SK-N-SH treated with all-trans-retinoic acid at 6 μM for 48 hours (cell line): ENCODE data around the gene KIAA1328.

ENCODE experiments used
- ATAC-seq: fragments of 200-7000 bp; cut with Tn5 transposase; 3 replicates; pipeline ENCODE4 v1.9.1; 2020; ENCODE audit warnings: mild to moderate bottlenecking, moderate library complexity
- ARNTL ChIP-seq: fragments of 450-650 bp; formaldehyde crosslinking; IDR thresholded peaks from 2 replicates; pipeline ENCODE4 v1.5.0; 2020; ENCODE audit warnings: low read depth, mild to moderate bottlenecking, moderate library complexity, borderline replicate concordance
- CREB5 ChIP-seq: fragments of 250-450 bp; sonication (Bioruptor Pico); IDR thresholded peaks from 2 replicates; pipeline ENCODE4 v1.5.1; 2020; ENCODE audit warnings: low read depth, mild to moderate bottlenecking, moderate library complexity
- CSDC2 ChIP-seq: fragments of 250-450 bp; sonication (Bioruptor Pico); IDR thresholded peaks from 2 replicates; pipeline ENCODE4 v1.5.0; 2020; ENCODE audit warnings: mild to moderate bottlenecking, moderate library complexity
- GLIS3 ChIP-seq: fragments of 250-450 bp; sonication (Bioruptor Pico); IDR thresholded peaks from 2 replicates; pipeline ENCODE4 v1.5.0; 2020; ENCODE audit warnings: mild to moderate bottlenecking, moderate library complexity
- OSR1 ChIP-seq: fragments of 250-450 bp; sonication (Bioruptor Pico); IDR thresholded peaks from 2 replicates; pipeline ENCODE4 v1.8.0; 2022; ENCODE audit warnings: moderate library complexity, mild to moderate bottlenecking, inconsistent platforms
- PPARA ChIP-seq: fragments of 250-450 bp; sonication (Bioruptor Pico); IDR thresholded peaks from 2 replicates; pipeline ENCODE4 v1.5.0; 2020; ENCODE audit warnings: mild to moderate bottlenecking, borderline replicate concordance
- RARB ChIP-seq: fragments of 250-450 bp; sonication (Bioruptor Pico); IDR thresholded peaks from 2 replicates; pipeline ENCODE4 v1.8.0; 2021; ENCODE audit warnings: mild to moderate bottlenecking, moderate library complexity
- ZFP3 ChIP-seq: fragments of 250-450 bp; sonication (Bioruptor Pico); IDR thresholded peaks from 2 replicates; pipeline ENCODE4 v1.5.0; 2020; ENCODE audit warnings: mild to moderate bottlenecking, moderate library complexity
- ZFP30 ChIP-seq: fragments of 450-650 bp; formaldehyde crosslinking; IDR thresholded peaks from 2 replicates; pipeline ENCODE4 v1.5.0; 2022; ENCODE audit warnings: mild to moderate bottlenecking, moderate library complexity
- ZNF8 ChIP-seq: fragments of 450-650 bp; formaldehyde crosslinking; IDR thresholded peaks from 2 replicates; pipeline ENCODE4 v1.5.0; 2020; ENCODE audit warnings: mild to moderate bottlenecking, moderate library complexity
- TF ChIP-seq, protein P1 (sequence below): fragments of 250-450 bp; sonication (Bioruptor Pico); IDR thresholded peaks from 2 replicates; pipeline ENCODE4 v1.8.0; 2020; ENCODE audit warnings: mild to moderate bottlenecking, moderate library complexity, borderline replicate concordance
- TF ChIP-seq, protein P2 (sequence below): fragments of 250-450 bp; sonication (Bioruptor Pico); IDR thresholded peaks from 2 replicates; pipeline ENCODE4 v1.5.1; 2021; ENCODE audit warnings: mild to moderate bottlenecking, moderate library complexity
- TF ChIP-seq, protein P3 (sequence below): fragments of 250-450 bp; sonication (Bioruptor Pico); IDR thresholded peaks from 2 replicates; pipeline ENCODE4 v1.8.0; 2021; ENCODE audit warnings: low read depth, mild to moderate bottlenecking, moderate library complexity, borderline replicate concordance

Gene KIAA1328

DNA sequence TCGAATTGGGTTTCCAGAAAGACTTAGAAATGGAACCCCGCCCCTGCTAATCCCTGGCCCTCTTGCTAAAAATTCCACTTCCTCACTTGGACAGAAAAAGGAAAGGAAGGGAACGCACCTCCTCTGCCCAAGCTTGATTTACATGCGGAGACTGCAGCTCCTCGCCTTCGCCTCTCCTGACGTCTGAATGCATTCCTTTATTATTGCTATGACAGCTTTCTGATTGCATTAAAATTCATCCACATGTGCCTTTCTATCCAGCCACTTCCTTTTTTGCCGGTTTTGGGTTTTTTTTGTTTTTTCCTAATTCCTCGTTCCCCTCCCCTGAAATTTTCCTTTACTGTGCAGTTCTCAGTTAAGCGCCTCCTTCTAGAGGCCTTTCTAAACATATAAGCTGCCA, 448.9 kb downstream of the KIAA1328 start:
- ATAC-seq = no peak
- TF ChIP-seq ARNTL (CRISPR knock-in tag) (no peak), GLIS3 (CRISPR knock-in tag) (no peak), RARB (CRISPR knock-in tag) (no peak), CSDC2 (CRISPR knock-in tag) (no peak), ZFP30 (no peak), OSR1 (CRISPR knock-in tag) (no peak), CREB5 (CRISPR knock-in tag) (no peak), ZNF8 (no peak), PPARA (CRISPR knock-in tag) (no peak), ZFP3 (no peak)
- TF ChIP-seq, protein P1, sequence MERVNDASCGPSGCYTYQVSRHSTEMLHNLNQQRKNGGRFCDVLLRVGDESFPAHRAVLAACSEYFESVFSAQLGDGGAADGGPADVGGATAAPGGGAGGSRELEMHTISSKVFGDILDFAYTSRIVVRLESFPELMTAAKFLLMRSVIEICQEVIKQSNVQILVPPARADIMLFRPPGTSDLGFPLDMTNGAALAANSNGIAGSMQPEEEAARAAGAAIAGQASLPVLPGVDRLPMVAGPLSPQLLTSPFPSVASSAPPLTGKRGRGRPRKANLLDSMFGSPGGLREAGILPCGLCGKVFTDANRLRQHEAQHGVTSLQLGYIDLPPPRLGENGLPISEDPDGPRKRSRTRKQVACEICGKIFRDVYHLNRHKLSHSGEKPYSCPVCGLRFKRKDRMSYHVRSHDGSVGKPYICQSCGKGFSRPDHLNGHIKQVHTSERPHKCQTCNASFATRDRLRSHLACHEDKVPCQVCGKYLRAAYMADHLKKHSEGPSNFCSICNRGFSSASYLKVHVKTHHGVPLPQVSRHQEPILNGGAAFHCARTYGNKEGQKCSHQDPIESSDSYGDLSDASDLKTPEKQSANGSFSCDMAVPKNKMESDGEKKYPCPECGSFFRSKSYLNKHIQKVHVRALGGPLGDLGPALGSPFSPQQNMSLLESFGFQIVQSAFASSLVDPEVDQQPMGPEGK (CRISPR knock-in tag) = no peak
- TF ChIP-seq, protein P2, sequence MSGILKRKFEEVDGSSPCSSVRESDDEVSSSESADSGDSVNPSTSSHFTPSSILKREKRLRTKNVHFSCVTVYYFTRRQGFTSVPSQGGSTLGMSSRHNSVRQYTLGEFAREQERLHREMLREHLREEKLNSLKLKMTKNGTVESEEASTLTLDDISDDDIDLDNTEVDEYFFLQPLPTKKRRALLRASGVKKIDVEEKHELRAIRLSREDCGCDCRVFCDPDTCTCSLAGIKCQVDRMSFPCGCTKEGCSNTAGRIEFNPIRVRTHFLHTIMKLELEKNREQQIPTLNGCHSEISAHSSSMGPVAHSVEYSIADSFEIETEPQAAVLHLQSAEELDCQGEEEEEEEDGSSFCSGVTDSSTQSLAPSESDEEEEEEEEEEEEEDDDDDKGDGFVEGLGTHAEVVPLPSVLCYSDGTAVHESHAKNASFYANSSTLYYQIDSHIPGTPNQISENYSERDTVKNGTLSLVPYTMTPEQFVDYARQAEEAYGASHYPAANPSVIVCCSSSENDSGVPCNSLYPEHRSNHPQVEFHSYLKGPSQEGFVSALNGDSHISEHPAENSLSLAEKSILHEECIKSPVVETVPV (CRISPR knock-in tag) = no peak
- TF ChIP-seq, protein P3, sequence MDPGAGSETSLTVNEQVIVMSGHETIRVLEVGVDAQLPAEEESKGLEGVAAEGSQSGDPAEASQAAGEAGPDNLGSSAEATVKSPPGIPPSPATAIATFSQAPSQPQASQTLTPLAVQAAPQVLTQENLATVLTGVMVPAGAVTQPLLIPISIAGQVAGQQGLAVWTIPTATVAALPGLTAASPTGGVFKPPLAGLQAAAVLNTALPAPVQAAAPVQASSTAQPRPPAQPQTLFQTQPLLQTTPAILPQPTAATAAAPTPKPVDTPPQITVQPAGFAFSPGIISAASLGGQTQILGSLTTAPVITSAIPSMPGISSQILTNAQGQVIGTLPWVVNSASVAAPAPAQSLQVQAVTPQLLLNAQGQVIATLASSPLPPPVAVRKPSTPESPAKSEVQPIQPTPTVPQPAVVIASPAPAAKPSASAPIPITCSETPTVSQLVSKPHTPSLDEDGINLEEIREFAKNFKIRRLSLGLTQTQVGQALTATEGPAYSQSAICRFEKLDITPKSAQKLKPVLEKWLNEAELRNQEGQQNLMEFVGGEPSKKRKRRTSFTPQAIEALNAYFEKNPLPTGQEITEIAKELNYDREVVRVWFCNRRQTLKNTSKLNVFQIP = no peak
